Aorta (tissue), 5 donors: ENCODE data around the gene TGFB3. TPM values are rescaled to one million over a fixed set of nuclear protein-coding genes. Genes with fewer than 3 reads are reported as not detected.

Experiments
- ATAC-seq: fragments of 200-7000 bp; cut with Tn5 transposase; one replicate; pipeline ENCODE4 v1.9.1; 2022; ENCODE audit warnings: moderate library complexity; ENCODE audit not compliant: low FRiP score
- DNase-seq, 2 donors: peaks; one replicate each; pipeline ENCODE4 v3.0.0-alpha.2; 2020
- H3K27ac ChIP-seq, 2 donors: one replicate each; pipeline ENCODE4 v1.5.1; 2013; ENCODE audit warnings: low read length in 2 of 2, mild to moderate bottlenecking in 2 of 2, moderate library complexity in 2 of 2, control low read depth in 1 of 2, inconsistent platforms in 1 of 2, low read depth in 1 of 2
- H3K27me3 ChIP-seq, 2 donors: one replicate each; pipeline ENCODE4 v1.6.1; 2013; ENCODE audit warnings: control low read depth in 1 of 2, low read length in 1 of 2, mild to moderate bottlenecking in 1 of 2, moderate library complexity in 1 of 2; ENCODE audit not compliant: insufficient read depth in 2 of 2, control insufficient read depth in 1 of 2
- H3K36me3 ChIP-seq, 2 donors: one replicate each; pipeline ENCODE4 v1.6.1; 2013; ENCODE audit warnings: control low read depth in 1 of 2, low read length in 1 of 2, mild to moderate bottlenecking in 1 of 2; ENCODE audit not compliant: insufficient read depth in 2 of 2, control insufficient read depth in 1 of 2
- H3K4me1 ChIP-seq, 2 donors: one replicate each; pipeline ENCODE4 v1.6.1; 2013; ENCODE audit warnings: low read length in 2 of 2, control low read depth in 1 of 2, mild to moderate bottlenecking in 1 of 2, moderate library complexity in 1 of 2; ENCODE audit not compliant: insufficient read depth in 2 of 2, control insufficient read depth in 1 of 2
- H3K4me3 ChIP-seq, 2 donors: one replicate each; pipeline ENCODE4 v1.5.1; 2013; ENCODE audit warnings: low read length in 2 of 2, control low read depth in 1 of 2, mild to moderate bottlenecking in 1 of 2
- H3K9me3 ChIP-seq: one replicate; pipeline ENCODE4 v1.6.1; 2013; ENCODE audit warnings: mild to moderate bottlenecking, low read length; ENCODE audit not compliant: control insufficient read depth
- WGBS, 2 donors: extraction: QIAGEN DNeasy Blood & Tissue Kit; methylation state at CpG; one replicate each; pipeline ENCODE4 v1.1.7; 2013; 5-methylcytosine and 5-hydroxymethylcytosine counted together
- intact Hi-C, 2 donors: fragments of 100-400 bp; cut with DNase I; formaldehyde crosslinking; loops; one replicate each; pipeline versions ENCODE4 v1.14.2 to v1.15.0; 2022
- polyA plus RNA-seq, 2 donors: library from polyadenylated mRNA; stranded (reverse); fragments of 200-250 nt; gene quantifications; one replicate each; pipeline ENCODE4 v1.2.3, GENCODE V29; 2013
- total RNA-seq, 2 donors: library from RNA; stranded (reverse); fragmentation: NEBNext Ultra II Directional; extraction: Animal tissue kit (Norgen Biotek cat#: 25700); gene quantifications; one replicate each; pipeline ENCODE4 v1.2.1, GENCODE V29; 2021
- donor health status: healthy with polysubstance abuse.
- donor health status: Bipolar disorder and iron deficiency.
- donor health status: DM: no; HTN: no; CAD: no.
- donor health status: DM: no; HTN: no; CAD: no.
- donor health status: DM: yes; HTN: yes; CAD: no.

TGFB3 gene
- total and polyA plus RNA-seq, 4 donors: 30.2 to 405 (median 94.2) TPM

GRCh38 chr14:75995372-75996041, 13.7 kb upstream of the TGFB3 start:
- peaks cover 3 to 12% of the 10 kb centered on the region in 2 donors for H3K4me1 ChIP-seq
- peak; percentile 91 for ATAC-seq
- intact Hi-C loops: loop anchor here in 1 of 2 donors (1.0 kb wide), 1 partner anchor 13 kb away; no protein-coding TSS in a partner anchor
- peak overlapping the region; percentile 96 to 99 for H3K27ac ChIP-seq
- WGBS, 2 donors: 3 to 8% methylated on average over 17 of the region's 17 CpGs
- no peaks in the 10 kb centered on the region for H3K9me3 ChIP-seq
- no peaks in the 10 kb centered on the region for H3K27me3 ChIP-seq
- H3K36me3 ChIP-seq: no peaks in the 10 kb centered on the region
- peak overlapping the region in 1 of 2 donors; percentile 8 for H3K4me3 ChIP-seq
- DNase-seq: peak; percentile 88 to 91

GRCh38 chr14:75993567-75994041, 11.8 kb upstream of the TGFB3 start:
- Histone ChIP-seq H3K4me3 (no peak overlapping the region), H3K36me3 (peaks cover 0 to 1% of the 10 kb centered on the region in 2 donors), H3K4me1 (peaks cover 9 to 13% of the 10 kb centered on the region in 2 donors), H3K9me3 (no peaks in the 10 kb centered on the region), H3K27me3 (no peaks in the 10 kb centered on the region), H3K27ac (peak overlapping the region; percentile 55 to 99)
- 77 to 79% methylated on average over 1 of the region's 1 CpG for WGBS, 2 donors
- DNase-seq: no peak
- ATAC-seq: no peak
- intact Hi-C loops: no loop called here

- 5% methylated on average over 4 of the region's 4 CpGs for WGBS, 2 donors
- Histone ChIP-seq H3K4me3 (no peak overlapping the region), H3K27ac (peak overlapping the region; percentile 78 to 99), H3K27me3 (no peaks in the 10 kb centered on the region), H3K4me1 (peaks cover 7 to 20% of the 10 kb centered on the region in 2 donors), H3K36me3 (peaks cover 0 to 1% of the 10 kb centered on the region in 2 donors), H3K9me3 (no peaks in the 10 kb centered on the region)
- peak in 1 of 2 donors; percentile 84 for DNase-seq
- no peak for ATAC-seq
- intact Hi-C loops: no loop called here
These were observed 10.0 kb upstream of the TGFB3 start for GRCh38 chr14:75991753-75992152.

GRCh38 chr14:75990297-75990696, 8.5 kb upstream of the TGFB3 start:
- Histone ChIP-seq H3K9me3 (no peaks in the 10 kb centered on the region), H3K27me3 (no peaks in the 10 kb centered on the region), H3K27ac (peak overlapping the region in 1 of 2 donors; percentile 43), H3K4me3 (no peak overlapping the region), H3K4me1 (peaks cover 7 to 20% of the 10 kb centered on the region in 2 donors), H3K36me3 (peaks cover 0 to 1% of the 10 kb centered on the region in 2 donors)
- no peak for DNase-seq
- 94 to 96% methylated on average over 4 of the region's 4 CpGs for WGBS, 2 donors
- no peak for ATAC-seq
- intact Hi-C loops: no loop called here

GRCh38 chr14:75989134-75989533, 7.3 kb upstream of the TGFB3 start:
- Histone ChIP-seq H3K9me3 (no peaks in the 10 kb centered on the region), H3K4me3 (no peak overlapping the region), H3K4me1 (peaks cover 8 to 13% of the 10 kb centered on the region in 2 donors), H3K27me3 (no peaks in the 10 kb centered on the region), H3K36me3 (peaks cover 0 to 1% of the 10 kb centered on the region in 2 donors), H3K27ac (peak overlapping the region; percentile 68 to 99)
- ATAC-seq (peak; percentile 82), DNase-seq (peak in 1 of 2 donors; percentile 67)
- intact Hi-C loops: no loop called here
- 8 to 13% methylated on average over 6 of the region's 6 CpGs for WGBS, 2 donors

- peaks cover 0 to 1% of the 10 kb centered on the region in 2 donors for H3K36me3 ChIP-seq
- peak overlapping the region in 1 of 2 donors; percentile 34 for H3K27ac ChIP-seq
- intact Hi-C loops: no loop called here
- H3K4me3 ChIP-seq: no peak overlapping the region
- peaks cover 8 to 9% of the 10 kb centered on the region in 2 donors for H3K4me1 ChIP-seq
- H3K9me3 ChIP-seq: no peaks in the 10 kb centered on the region
- DNase-seq (no peak), ATAC-seq (no peak)
- H3K27me3 ChIP-seq: no peaks in the 10 kb centered on the region
- 65 to 67% methylated on average over 3 of the region's 3 CpGs for WGBS, 2 donors
These were observed 5.6 kb upstream of the TGFB3 start for GRCh38 chr14:75987201-75987970.

GRCh38 chr14:75986439-75986765, 4.6 kb upstream of the TGFB3 start:
- Histone ChIP-seq H3K4me3 (peak overlapping the region; percentile 78 to 91), H3K27me3 (no peaks in the 10 kb centered on the region), H3K27ac (no peak overlapping the region), H3K36me3 (peaks cover 0 to 1% of the 10 kb centered on the region in 2 donors), H3K4me1 (peaks cover 8 to 9% of the 10 kb centered on the region in 2 donors), H3K9me3 (no peaks in the 10 kb centered on the region)
- intact Hi-C loops: no loop called here
- 5 to 8% methylated on average over 6 of the region's 6 CpGs for WGBS, 2 donors
- DNase-seq (no peak), ATAC-seq (no peak)

- ATAC-seq (peak; percentile 72), DNase-seq (peak; percentile 96 to 99)
- Histone ChIP-seq H3K27me3 (no peaks in the 10 kb centered on the region), H3K9me3 (no peaks in the 10 kb centered on the region), H3K4me3 (peak within 1 kb of the TSS; percentile 78 to 91), H3K36me3 (peaks cover 0 to 1% of the 10 kb centered on the region in 2 donors), H3K4me1 (peaks cover 8 to 9% of the 10 kb centered on the region in 2 donors), H3K27ac (peak within 1 kb of the TSS; percentile 54 to 81)
- intact Hi-C loops: no loop called here
- WGBS, 2 donors: 0% methylated on average over 52 of the region's 52 CpGs
These were observed 4.0 kb upstream of the TGFB3 start, which contains the start of gene IFT43 for GRCh38 chr14:75985618-75986438. TSS of gene IFT43 (plus strand) at chr14:75985763. CDS start at chr14:75985787, 24 bp downstream.
